ENCODE results near the gene BIRC2.

GRCh38 chr11:102398297-102398696 is 51.3 kb downstream of the BIRC2 start:
- TF ChIP-seq CTCF (conservative IDR thresholded peaks at IDR 0.05; ENCODE audit: low read depth, low read length) (no peak), EZH2 (IDR thresholded peaks at IDR 0.05; ENCODE audit: low read length, unreplicated experiment) (no peak)
